OCI-M2 (cell line): ENCODE results near the gene SLC27A1.

Experiments
- DNase-seq: peaks from one replicate; lab custom pipeline; 2025; ENCODE audit not compliant: unreplicated experiment; lab: John Stamatoyannopoulos, UW

The SLC27A1 gene

GRCh38 chr19:17470068-17470841 lies at the start of gene SLC27A1:
SLC27A1 (plus strand) TSS chr19:17470524; CDS start chr19:17470541, 17 bp downstream.
- peak; percentile 97 for DNase-seq

GRCh38 chr19:17421942-17422341 lies 48.4 kb upstream of the SLC27A1 start:
- no peak for DNase-seq

- no peak for DNase-seq
Measured at GRCh38 chr19:17423429-17424208, 46.7 kb upstream of the SLC27A1 start.

DNA sequence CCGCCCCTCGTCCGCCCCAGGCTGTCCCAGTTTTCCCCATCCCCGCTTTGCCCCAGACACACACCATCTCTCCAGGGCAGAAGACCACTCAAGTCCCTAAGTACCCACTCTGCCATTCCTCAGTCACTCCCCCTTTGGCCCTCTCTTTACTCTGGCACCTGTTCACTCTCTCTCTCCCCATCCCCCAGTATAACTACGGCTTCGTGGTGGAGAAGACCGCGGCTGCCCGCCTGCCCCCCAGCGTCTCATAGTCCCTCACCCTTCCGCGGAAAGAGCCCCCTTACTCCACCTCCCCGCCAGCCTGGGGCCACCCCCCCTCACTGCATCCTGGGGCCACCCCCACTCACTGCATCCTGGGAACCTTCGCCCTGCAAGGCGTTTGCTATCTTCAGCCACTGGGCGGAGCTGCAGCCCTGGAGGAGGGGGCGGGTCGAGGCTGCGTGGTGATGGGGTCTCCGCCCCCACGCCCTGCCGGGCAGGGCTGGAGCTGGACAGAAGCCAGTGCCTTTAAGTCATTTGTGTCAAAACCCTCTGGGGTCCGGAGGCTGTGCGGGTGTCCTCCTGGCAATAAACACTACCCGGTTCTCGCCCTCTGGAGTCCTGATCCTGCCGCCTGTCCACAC lies 45.5 kb upstream of the SLC27A1 start:
- no peak for DNase-seq

- DNase-seq: no peak
Measured at GRCh38 chr19:17429641-17430113, 40.6 kb upstream of the SLC27A1 start.

GRCh38 chr19:17431417-17431816 lies 38.9 kb upstream of the SLC27A1 start:
- no peak for DNase-seq

GRCh38 chr19:17435218-17435617 lies 35.1 kb upstream of the SLC27A1 start:
- no peak for DNase-seq

DNA sequence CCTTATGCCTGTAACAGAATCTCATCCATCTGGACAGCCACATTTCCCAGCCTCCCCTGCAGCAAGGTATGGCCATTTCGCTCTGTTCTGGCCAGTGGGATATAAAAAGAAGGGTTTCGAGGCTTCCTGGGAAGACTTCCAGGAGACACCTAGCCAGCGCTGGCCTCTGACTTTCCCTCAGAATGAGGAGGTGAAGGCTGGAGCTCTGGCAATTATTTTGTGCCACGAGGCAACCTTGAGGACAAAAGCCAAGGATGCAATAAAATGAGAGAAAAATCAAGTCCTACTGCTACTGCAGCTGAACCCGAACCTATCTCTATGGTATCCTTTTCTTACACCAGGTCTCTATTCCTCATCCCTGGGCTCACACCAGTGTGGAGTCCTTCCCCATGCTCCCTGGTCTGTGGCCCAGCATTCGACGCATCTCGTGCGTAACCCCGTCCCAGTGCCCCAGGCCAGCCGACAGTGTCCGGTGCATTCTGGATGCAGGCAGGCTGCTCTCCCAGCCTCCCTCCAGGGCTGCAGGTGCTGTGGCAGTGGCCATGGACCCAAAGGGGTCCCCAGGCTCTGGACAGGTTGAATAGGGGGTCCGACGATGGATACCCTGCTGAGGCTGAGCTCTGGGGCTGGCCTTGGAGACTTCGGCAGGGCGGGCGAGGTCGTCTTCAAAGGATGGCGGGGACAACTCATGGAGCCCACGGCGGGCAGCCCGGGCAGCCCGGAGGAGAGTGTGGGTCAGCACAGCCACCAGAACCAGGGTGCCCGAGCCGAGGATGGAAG lies 34.0 kb upstream of the SLC27A1 start:
- no peak for DNase-seq

- DNase-seq: no peak
Measured at GRCh38 chr19:17436874-17437267, 33.5 kb upstream of the SLC27A1 start.

DNA sequence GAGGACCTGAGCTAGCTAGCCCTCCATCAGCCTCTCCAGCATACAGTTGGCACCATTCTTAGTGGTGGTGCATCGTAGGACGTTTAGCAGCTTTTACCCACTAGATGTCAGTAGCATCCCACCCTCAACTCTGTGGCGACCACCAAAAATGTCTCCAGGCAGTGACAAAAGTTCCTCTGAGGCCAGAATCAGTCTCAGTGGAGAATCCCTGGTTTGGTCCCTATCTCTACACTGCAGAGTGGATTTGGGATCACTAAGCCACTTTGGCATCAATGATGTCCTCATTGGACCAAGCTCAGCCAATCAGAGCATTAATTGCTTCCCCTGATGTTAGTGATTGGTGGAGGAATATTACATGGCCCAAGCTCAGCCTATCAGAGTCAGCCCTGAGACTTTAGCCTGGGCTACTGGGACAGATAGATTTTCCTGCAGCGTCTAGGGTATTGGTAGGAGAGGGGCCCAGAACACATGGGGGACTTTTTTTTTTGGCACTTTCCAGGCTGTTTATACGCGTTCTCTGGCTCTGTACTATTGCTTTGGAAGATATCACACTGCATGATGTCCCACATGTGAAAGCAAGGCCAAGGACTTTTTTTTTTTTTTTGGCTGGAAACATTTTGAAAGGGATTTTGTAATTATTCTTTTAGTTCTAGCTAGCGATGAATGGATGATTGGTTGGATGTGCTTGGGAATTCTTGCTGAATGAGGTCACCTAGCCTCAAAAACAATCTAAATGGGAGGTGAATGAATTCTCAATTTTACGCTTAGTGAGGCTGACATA lies 28.9 kb upstream of the SLC27A1 start:
- no peak for DNase-seq

DNA sequence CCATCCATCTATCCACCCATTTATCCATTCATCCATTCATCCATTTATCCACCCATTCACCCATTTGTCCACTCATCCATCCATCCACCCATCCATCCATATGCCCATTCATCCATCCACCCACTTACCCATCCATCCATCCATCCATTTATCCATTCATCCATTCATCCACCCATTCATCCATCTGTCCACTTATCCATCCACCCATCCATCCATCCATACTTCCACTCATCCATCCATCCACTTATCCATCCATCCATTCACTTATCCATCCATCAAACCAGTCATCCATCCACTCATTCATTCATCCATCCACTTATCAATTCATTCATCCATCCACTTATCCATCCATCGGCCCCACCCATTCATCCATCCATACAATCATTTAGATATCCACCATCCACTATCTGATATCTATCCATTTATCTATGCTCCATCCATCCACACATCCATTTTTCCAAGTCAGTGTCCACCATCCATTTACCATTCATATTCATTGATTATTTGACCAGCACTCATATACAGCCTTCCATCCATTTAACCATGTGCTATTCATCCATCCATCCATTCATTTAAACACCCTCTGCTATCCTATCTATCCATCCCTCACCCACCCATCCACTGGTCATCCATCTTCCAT lies 24.7 kb upstream of the SLC27A1 start:
- no peak for DNase-seq

DNA sequence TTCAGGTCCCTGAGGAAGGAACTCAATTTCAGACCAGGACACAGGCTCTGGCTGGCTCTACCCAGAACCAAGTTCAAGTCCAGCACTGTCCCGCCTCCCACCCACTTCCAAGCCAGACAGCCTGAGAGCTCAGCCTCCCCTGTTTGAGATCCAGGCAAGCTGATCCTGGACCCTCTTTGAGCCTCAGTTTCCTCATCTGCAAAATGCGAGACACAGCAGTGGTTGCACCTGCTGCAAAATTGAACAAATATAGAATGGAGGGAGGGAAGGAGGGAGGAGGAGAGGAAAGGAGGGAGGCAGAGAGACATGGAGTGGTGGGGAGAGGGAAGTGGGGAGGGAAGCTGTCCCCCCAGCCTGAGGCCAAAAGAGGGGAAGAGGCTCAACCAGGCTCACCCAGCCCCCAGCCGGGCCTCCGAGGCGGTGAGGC lies 22.6 kb upstream of the SLC27A1 start:
- no peak for DNase-seq

DNA sequence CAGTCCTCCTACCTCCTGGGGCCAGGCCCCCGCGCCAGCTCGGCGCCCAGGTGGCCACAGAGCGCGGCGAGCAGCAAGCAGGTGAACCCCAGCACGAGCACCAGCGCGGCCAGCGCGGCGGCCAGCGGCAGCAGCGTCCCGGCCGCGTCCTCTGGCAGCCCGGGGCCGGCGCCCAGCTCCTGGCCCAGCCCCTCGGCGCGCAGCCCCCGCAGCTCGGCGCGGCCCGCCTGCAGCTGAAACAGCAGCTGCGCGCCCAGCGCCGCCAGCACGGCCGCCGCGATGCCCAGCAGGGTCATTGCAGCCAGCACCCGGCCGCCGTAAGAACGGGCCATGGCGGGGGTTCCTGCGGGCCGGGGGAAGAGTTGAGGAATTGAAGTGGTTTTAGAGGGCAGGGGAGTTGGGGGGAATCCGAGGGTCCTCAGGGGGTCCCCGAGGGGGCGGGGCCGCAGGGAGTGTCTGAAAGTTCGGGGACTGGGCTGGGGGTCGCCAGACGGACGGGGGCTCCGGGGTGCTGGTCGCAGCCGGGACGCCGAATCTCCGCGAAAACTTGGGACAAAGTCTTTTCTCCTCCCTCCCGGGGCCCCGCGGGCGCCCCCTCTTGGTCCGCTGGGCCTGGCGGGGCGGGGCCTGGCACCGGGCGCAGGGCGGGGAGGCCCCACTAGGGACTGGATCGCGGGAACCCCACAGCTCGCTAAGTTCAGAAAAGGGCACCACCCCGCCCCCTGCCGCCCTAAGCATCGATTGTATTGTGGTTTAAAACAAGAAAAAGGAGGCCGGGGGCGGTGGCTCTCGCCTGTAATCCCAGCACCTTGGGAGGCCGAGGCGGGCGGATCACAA lies 22.0 kb upstream of the SLC27A1 start, which contains the start of gene TMEM221:
Gene TMEM221 (minus strand): TSS at position 538 of the 837 bp plus-strand sequence. CDS start 206 bp downstream, at position 332.
- no peak for DNase-seq

GRCh38 chr19:17450264-17451075 lies 19.9 kb upstream of the SLC27A1 start:
- no peak for DNase-seq

GRCh38 chr19:17451820-17452219 lies 18.5 kb upstream of the SLC27A1 start:
- DNase-seq: no peak

DNA sequence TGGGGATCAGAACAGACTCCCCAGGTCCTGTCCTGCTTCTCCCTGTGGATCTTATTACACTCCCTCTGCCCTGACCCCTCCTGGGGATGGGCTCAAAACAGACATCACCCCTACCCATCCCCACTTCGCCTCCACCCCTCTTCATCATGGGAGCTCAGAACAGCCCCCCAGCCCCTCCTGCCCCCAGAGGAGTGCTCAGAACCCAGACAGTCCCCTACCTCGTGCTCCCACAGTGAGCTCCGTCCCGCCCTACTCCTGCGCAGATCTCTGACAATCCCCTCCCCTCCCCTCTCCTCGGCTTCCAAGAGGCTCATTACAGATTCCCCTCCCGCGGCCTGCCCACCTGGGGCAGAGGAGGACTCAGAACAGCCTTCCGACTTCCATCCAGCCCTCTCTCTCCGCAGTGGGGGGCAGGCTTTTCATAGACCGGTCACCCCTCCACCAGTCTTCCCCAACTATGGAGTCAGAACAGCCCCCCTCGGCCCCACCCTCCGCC lies 15.7 kb upstream of the SLC27A1 start:
- DNase-seq: no peak

- DNase-seq: no peak
Measured at GRCh38 chr19:17455308-17456123, 14.8 kb upstream of the SLC27A1 start.
